ENCODE measurements around the gene CAPN5.

Gene CAPN5

GRCh38 chr11:77155082-77155475 lies 88.3 kb downstream of the CAPN5 start:
- no peak for DNase-seq (ENCODE audit: low read depth)
- TF ChIP-seq POLR2A (IDR thresholded peaks at IDR 0.05; ENCODE audit: extremely low read depth, insufficient read length) (no peak), MYC (IDR thresholded peaks at IDR 0.05; ENCODE audit: low read depth, low read length) (no peak), CTCF (IDR thresholded peaks at IDR 0.05; ENCODE audit: low read depth, low read length) (no peak), MAX (IDR thresholded peaks at IDR 0.05; ENCODE audit: low read depth, low read length) (no peak)
- H3K4me3 ChIP-seq (ENCODE audit: low read depth, low read length) = no peak overlapping the region

- TF ChIP-seq CTCF (IDR thresholded peaks at IDR 0.05; ENCODE audit: low read depth, low read length) = no peak
- TF ChIP-seq MAX (IDR thresholded peaks at IDR 0.05; ENCODE audit: low read depth, low read length) = no peak
- TF ChIP-seq MYC (IDR thresholded peaks at IDR 0.05; ENCODE audit: low read depth, low read length) = no peak
- TF ChIP-seq POLR2A (IDR thresholded peaks at IDR 0.05; ENCODE audit: extremely low read depth, insufficient read length) = no peak
- no peak overlapping the region for H3K4me3 ChIP-seq (ENCODE audit: low read depth, low read length)
- no peak for DNase-seq (ENCODE audit: low read depth)
These were observed 88.9 kb downstream of the CAPN5 start for GRCh38 chr11:77155556-77156130.

GRCh38 chr11:77156396-77157195 lies 89.8 kb downstream of the CAPN5 start:
- no peak for DNase-seq (ENCODE audit: low read depth)
- no peak overlapping the region for H3K4me3 ChIP-seq (ENCODE audit: low read depth, low read length)
- TF ChIP-seq POLR2A (IDR thresholded peaks at IDR 0.05; ENCODE audit: extremely low read depth, insufficient read length) (no peak), MYC (IDR thresholded peaks at IDR 0.05; ENCODE audit: low read depth, low read length) (no peak), CTCF (IDR thresholded peaks at IDR 0.05; ENCODE audit: low read depth, low read length) (no peak), MAX (IDR thresholded peaks at IDR 0.05; ENCODE audit: low read depth, low read length) (no peak)

- TF ChIP-seq MAX (IDR thresholded peaks at IDR 0.05; ENCODE audit: low read depth, low read length) (no peak), MYC (IDR thresholded peaks at IDR 0.05; ENCODE audit: low read depth, low read length) (no peak), POLR2A (IDR thresholded peaks at IDR 0.05; ENCODE audit: extremely low read depth, insufficient read length) (no peak), CTCF (IDR thresholded peaks at IDR 0.05; ENCODE audit: low read depth, low read length) (no peak)
- DNase-seq (ENCODE audit: low read depth) = no peak
- no peak overlapping the region for H3K4me3 ChIP-seq (ENCODE audit: low read depth, low read length)
These were observed 91.4 kb downstream of the CAPN5 start for GRCh38 chr11:77158041-77158695.

GRCh38 chr11:77159219-77159936 lies 92.6 kb downstream of the CAPN5 start:
- DNase-seq (ENCODE audit: low read depth) = no peak
- no peak overlapping the region for H3K4me3 ChIP-seq (ENCODE audit: low read depth, low read length)
- TF ChIP-seq MAX (IDR thresholded peaks at IDR 0.05; ENCODE audit: low read depth, low read length) = no peak
- TF ChIP-seq MYC (IDR thresholded peaks at IDR 0.05; ENCODE audit: low read depth, low read length) = no peak
- TF ChIP-seq CTCF (IDR thresholded peaks at IDR 0.05; ENCODE audit: low read depth, low read length) = no peak
- TF ChIP-seq POLR2A (IDR thresholded peaks at IDR 0.05; ENCODE audit: extremely low read depth, insufficient read length) = no peak

All from NB4 (cell line).